IPS DF 4.7 (cell line): ENCODE results near the gene SLC7A7.
"Not testable (repeated sequence)": the region's sequence is repeated elsewhere in the genome, so short reads cannot be mapped to it uniquely, and the experiment has no call there.

Source experiments
- DNase-seq: peaks from one replicate; pipeline ENCODE4 v3.0.0-alpha.2; 2013; ENCODE audit warnings: low spot score; ENCODE audit errors: extremely low read depth

The SLC7A7 gene

DNA sequence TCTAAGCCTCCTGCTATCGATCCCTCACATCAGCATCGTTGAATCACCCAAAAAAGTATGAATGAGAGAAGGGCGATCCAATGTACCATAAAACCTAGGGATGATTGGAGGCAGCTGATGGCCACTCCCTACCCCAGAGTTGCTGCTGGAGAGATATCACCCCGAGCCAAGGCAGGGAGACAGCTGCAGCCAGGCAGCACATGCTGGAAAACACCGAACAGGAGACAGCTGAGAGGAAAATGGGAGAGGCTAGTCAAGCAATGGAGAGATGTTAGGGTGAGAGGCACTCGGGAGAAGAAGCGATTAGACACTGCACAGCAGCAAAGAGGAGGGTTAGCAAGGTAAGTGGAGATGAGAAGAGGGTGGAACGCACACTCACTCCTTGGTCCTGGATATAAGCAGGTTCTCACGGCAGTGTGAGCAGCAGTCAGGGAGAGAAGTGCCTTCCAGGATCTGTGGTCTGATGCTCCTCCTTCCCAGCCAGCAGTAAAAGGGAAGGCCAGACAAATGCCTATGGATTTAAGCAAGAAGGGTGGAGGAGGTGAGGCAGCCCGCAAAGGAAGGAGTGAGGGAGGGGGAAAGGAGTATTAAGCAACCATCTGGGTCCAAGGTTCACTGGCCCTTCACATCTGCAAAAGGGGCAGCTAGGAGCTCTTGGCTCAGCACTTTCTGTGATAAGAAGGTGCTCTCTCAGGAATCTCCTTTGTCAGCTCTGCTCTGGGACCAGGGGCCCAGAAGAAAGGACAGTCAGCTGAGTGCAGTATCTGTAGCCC, at the start of gene SLC7A7:
Gene SLC7A7, minus strand, starts transcription at position 495 of the 773 bp plus-strand sequence. CDS start 2,037 bp downstream, outside the sequence.
- DNase-seq: no peak

DNA sequence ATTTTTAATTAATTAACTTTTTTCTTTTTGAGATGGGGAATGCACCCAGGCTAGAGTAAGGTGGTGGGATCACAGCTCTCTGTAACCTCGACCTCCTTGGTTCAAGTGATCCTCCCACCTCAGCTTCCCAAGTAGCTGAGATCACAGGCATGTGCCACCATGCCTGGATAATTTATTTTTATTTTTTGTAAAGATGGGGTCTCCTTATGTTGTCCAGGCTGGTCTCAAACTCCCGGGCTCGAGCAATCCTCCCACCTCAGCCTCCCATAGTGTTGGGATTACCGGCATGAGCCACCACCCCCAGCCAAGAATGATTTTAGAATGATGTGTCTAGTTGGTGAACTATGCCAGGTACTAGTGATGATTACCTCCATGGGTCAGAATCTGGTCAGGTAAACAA, 49.7 kb upstream of the SLC7A7 start:
- no peak for DNase-seq

DNA sequence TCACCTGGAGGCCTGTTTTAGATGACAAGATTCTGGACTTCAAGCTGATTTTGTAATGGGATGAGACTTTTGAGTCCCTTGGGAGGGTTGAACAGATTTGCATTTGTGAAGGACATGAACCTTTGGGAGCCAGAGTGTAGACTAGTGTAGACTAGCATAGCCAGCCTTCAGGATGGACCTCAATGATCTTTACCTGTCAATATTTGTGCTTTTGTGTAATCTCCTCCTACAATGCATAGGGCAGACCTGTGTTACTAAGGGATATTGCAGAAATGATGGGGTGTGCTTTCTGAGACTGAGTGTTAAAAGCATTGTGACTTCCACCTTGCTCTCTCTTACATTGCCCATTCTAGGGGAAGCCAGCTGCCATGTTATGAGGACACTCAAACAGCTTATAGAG, 46.4 kb upstream of the SLC7A7 start:
- DNase-seq: no peak

DNA sequence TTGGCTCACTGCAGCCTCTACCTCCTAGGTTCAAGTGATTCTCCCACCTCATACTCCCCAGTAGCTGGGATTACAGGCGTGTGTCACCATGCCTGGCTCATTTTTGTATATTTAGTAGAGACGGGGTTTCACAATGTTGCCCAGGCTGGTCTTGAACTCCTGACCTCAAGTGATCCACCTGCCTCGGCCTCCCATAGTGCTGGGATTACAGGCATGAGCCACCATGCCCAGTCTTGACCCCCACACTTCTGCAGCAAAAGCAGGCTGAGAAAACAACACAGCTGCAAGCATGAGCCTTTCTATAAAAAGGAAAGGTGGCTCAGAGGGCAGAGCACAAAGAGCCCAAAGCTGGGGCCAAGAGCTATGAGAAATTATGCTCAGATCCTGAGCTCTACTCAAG, 45.1 kb upstream of the SLC7A7 start:
- DNase-seq: not testable (repeated sequence)

DNA sequence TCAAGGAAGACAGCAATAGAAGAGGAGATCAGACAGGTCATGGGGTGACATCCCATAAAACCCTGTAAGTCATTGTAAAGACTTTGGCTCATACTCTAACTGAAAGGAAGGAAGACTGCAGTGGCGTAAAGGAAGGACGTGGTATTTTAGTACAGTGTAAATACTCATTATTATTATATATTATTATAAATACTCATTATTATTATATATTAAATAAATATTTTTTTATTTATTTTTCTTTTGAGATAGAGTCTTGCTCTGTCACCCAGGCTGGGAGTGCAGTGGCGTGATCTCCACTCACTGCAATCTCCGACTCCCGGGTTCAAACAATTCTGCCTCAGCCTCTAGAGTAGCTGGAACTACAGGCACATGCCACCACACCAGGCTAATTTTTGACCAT, 41.2 kb upstream of the SLC7A7 start:
- DNase-seq: no peak

DNA sequence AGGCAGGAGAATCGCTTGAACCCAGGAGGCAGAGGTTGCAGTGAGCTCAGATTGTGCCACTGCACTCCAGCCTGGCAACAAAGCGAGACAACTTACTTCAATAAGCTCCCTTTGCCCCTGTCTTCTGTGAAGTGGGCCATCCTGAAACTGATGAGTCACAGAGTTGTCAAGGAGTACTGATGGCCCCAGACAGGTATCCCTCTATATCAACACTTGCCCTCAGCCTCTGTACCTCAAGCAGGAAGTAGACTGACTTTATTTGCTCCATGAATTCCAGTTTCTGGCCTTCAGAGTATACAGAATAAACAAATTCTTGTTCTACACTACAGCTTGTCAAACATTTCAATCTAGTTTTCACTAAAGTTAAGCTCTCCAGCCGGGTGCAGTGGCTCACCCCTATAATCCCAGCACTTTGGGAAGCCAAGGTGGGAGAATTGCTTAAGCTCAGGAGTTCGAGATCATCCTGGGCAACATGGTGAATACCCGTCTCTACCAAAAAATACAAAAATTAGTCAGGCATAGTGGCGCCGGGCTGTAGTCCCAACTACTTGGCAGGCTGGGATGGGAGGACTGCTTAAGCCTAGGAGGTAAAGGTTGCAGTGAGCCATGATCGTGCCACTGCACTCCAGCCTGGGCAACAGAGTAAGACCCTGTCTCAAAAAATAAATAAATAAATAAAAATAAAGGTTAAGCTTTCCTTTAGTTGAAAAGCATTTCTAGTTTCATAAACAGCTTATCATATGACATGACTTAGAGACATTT, 39.9 kb upstream of the SLC7A7 start:
- DNase-seq: no peak

DNA sequence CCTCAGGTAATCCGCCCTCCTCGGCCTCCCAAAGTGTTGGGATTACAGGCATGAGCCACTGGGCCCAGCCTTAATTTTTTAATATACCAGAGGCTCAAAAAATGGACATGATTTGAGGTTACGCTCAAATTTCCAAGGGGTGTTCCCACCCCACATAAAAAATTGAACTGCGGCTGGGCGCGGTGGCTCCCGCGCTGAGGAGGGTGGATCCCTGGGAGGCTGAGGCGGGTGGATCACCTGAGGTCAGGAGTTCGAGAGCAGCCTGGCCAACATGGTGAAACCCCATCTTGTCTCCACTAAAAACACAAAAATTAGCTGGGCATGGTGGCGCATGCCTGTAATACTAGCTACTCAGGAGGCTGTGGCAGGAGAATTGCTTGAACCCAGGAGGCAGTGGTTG, 39.1 kb upstream of the SLC7A7 start:
- not testable (repeated sequence) for DNase-seq

DNA sequence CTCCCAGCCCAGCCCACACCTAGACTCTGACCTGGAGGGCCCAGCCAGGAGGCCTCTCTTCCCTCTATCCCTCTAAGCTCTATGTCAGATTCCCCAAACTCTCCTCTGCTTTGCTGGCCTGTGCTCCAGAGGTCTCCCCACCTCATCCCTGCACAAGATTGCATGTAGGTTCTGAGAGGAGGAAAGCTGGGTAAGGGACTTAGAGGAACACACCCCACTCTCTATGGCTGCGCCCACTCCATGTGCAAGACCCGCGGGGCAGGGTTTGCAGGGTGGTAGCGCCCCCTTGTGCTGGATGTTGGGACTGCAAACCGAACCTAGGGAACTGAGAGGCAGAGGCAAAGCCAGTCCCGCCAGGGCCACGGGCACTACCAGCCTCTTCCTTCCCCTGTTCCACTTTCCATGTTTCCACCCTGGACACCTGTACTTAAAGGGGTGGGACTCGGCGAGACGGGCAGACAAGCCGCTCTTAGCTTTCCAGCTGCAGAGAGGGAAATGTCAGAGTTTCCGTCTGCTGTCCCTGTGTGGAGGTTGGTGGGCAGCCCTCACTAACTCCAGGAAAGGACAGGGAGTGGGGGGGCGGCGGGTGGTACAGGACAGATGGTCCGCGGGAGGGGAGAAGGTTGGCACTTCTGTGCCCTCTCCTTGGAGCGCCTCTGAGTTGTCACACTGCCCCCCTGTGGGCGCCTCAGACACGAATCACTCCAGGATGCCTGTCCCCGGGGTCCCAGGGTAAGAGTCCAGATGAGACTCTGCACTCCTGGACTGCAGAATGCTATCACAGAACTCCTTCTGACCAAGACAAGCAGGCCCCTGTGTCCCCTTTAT, 37.9 kb upstream of the SLC7A7 start:
- no peak for DNase-seq

DNA sequence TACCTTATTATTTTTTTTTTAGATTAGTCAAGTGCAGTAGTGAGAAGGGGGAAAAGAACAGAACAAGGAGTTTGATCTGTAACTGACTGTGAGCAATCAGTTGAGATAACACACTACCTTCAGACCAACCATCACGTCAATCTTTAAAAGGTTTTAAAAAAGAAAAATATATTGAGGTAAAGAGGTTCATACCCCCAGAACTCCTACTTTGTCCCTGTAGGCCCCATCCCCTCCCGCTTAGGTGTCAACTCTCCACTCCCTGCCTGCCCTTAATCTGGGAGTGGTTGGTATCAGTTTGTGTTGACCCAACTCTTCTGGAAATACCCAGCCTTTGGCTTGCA, 37.3 kb upstream of the SLC7A7 start:
- no peak for DNase-seq

DNA sequence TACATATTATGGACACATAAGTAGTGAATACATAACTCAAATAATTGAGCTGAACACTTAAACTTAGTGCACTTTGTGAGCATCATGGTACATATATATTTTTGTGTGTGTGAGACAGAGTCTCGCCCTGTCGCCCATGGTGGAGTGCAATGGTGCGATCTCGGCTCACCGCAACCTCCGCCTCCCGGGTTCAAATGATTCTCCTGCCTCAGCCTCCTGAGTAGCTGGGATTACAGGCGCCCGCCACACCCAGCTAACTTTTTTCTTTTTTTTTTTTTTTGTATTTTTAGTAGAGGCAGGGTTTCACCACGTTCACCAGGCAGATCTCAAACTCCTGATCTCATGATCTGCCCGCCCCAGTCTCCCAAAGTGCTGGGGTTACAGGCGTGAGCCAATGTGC, 36.9 kb upstream of the SLC7A7 start:
- not testable (repeated sequence) for DNase-seq

DNA sequence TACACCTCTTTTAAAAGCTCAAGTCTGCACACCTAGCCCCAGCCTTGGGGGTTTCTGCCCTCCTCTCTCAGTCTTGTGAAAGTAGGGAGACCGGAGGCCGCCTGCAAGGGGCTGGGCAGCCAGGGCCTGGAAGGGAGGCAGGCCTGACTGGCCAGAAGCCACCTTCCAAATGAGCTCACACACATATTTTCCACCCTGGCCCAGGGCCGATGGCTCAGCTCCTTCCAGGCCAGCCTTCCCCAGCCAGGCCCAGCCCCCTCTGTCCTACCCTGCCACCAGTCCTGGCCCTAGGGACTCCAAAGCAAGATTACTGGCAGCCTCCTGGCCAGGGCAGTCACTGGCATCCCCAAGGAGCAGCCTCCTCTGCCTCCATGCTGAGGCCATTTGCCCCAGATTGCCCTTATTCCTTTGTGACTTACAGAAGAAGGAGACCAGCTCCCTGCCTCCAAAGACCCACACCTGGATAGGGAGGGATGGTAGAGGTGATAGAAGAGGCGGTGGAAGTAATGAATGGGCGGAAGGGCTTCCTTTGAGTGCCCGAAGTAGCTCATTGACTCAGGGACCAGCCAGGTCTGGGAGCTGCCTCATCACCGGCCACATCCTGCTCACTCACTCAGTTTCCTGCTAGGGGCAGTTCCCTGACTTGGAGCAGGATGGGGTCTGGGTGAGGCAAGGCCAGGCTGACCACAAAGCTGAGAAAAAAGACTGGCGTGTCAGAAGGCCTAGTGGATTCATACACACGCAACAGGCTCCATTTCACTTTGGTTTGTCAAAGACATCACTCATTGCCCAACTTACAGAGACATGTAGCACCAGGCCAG, 35.9 kb upstream of the SLC7A7 start:
- DNase-seq: no peak

DNA sequence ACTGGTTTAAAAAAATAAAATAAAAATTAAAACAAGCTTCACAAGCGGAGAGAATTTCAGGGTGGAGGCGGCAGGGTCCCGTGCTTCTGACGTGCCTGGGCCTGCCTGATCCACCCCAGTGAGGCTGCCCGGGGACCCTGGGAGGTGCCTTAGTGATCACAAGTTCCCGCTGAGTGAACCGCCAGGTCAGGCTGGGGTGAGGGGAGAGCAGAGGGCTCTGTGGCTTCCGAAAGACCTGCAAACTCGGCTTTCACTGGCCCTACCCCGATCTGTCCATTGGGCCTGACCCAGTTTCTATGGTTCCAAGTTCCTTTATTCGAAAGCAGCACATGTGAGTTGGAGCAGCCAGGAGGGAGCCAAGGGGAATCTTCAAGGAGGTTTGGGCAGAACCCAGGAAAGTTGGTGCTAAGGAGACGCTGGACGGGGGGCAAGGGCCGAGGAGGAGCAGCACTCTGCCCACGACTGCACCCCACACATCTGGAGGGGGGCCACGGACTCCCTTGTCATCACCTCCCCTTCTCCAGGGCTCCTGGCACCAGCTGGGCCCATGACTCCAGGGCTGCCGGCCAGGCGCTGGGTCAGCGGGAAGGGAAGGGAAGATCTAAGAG, 34.1 kb upstream of the SLC7A7 start:
- no peak for DNase-seq

DNA sequence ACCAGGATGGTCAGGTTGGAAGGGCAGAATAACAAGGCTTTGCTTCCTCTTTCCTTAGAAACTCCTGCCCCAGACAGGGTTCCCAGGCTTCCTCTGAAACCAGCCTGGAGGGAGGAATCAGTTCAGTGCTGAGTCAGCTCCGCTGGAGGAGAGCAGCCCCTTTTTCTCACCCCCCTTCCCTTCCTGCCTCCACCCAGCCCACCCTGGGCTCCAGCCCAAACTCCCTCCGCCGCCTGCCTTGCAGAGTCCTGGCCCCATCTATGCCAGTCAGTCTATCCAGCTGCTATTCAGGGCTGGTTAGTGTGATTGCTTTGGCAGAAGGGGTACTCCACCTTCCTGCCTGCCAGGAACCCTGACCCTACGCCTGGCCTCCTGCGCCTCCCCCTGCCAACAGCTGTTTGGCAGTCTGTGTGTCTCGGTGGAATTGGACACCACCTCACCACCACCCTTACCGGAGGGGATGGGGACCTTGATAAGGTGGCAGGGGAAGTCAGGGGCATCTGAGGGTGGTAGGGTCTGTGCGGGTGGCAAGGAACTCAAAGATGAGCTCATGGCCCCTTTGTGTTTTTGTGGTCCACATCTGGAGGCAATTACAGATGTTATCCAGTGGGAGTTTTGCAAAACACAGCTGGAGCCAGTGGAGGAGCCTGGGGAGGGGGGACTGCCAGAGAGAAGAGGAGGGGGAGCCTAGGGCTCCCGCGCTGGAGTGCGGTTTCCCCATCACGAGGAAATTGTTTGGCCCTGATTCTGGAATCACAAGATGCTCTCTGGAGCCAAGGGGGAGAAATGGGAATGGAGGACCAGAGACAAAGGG, 33.3 kb upstream of the SLC7A7 start:
- no peak for DNase-seq

DNA sequence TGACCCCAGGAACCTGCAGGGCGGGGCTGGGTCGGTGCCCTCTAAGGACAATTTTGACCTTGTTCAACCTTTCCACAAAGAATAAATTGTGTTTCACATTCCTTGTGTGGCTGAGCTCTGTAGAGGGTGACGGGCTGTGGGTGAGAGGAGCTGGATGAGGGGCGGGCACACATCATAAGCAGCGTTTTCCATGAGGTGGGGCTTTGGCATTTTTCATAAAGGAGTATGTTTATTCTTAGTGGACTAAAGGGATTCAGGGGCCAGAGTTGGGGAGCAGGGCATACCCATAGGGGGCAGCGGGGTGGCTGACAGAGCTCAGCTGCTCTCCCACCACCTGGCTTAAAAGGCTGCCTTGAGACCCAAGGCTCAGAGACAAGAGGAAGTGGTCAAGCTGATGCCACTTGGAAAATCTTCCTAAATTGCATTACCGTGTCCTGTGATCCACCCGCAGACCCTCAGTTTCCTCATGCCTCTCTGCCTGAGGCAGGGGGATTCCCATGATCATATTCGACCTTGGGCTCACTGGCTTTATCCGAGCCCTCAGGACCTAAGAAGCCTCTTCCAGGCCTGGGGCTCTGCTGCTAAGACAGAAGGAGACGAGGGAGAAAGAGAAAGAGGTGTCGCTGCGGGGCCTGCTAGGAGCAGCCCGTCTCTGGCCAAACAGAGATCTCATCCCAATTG, 32.6 kb upstream of the SLC7A7 start:
- no peak for DNase-seq

DNA sequence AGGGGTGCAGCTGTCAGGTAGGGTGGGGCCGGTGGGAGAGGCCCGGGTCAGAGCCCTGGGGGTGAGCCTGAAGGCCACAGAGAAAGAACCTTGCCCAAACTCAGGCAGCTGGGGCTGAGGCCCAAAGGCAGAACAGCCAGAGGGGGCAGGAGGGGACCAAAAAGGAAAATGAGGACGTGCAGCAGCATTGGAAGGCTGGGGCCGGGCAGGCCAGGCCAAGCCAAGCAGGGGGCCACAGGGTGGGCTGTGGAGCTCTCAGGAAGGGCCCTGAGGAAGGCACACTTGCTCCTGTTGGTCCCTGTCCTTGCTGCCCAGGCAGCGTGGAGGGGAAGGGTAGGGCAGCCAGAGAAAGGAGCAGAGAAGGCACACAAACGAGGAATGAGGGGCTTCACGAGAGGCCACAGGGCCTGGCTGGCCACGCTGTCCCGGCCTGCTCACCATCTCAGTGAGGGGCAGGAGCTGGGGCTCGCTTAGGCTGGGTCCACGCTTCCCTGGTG, 31.6 kb upstream of the SLC7A7 start:
- DNase-seq: no peak

DNA sequence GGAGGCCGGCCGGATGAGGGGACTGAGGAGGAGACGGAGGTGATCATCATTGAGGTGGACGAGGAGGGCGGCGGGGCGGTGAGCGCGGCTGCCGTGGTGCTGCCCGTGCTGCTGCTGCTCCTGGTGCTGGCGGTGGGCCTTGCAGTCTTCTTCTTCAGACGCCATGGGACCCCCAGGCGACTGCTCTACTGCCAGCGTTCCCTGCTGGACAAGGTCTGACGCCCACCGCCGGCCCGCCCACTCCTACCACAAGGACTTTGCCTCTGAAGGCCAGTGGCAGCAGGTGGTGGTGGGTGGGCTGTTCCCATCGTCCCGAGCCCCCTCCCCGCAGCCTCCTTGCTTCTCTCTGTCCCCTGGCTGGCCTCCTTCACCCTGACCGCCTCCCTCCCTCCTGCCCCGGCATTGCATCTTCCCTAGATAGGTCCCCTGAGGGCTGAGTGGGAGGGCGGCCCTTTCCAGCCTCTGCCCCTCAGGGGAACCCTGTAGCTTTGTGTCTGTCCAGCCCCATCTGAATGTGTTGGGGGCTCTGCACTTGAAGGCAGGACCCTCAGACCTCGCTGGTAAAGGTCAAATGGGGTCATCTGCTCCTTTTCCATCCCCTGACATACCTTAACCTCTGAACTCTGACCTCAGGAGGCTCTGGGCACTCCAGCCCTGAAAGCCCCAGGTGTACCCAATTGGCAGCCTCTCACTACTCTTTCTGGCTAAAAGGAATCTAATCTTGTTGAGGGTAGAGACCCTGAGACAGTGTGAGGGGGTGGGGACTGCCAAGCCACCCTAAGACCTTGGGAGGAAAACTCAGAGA, 30.8 kb upstream of the SLC7A7 start:
- DNase-seq: no peak

DNA sequence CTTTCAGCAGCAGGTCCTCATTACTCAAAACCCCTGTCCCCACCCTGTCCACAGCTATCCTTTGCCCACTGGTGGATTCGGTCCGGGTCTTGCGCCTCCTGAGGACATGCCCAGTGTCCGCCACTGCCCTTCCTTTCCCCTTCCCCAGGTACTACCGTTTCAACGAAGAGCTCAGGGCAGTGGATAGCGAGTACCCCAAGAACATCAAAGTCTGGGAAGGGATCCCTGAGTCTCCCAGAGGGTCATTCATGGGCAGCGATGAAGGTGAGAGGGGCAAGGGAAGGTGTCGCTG, 29.8 kb upstream of the SLC7A7 start:
- no peak for DNase-seq
